GM23248 (cell line): ENCODE results near the gene CRIP1. TPM values are rescaled to one million over a fixed set of nuclear protein-coding genes. Genes with fewer than 3 reads are reported as not detected.

Source experiments
- DNase-seq: peaks from one replicate; pipeline ENCODE4 v3.0.0-alpha.2; 2015
- H2AFZ ChIP-seq: fragments of 200-600 bp; sonication (generic); 2 replicates; pipeline ENCODE4 v1.6.1; 2016; ENCODE audit warnings: antibody characterized with exemption
- H3F3A ChIP-seq: fragments of 200-600 bp; sonication (generic); 2 replicates; pipeline ENCODE4 v1.6.1; 2016; ENCODE audit warnings: mild to moderate bottlenecking, antibody characterized with exemption, mixed run types; ENCODE audit not compliant: insufficient read depth
- H3K27ac ChIP-seq: fragments of 200-600 bp; sonication (generic); 2 replicates; pipeline ENCODE4 v1.5.1; 2016; ENCODE audit warnings: mild to moderate bottlenecking
- H3K27me3 ChIP-seq: fragments of 200-600 bp; sonication (generic); replicated peaks from 2 replicates; pipeline ENCODE4 v1.6.1; 2016; ENCODE audit warnings: mild to moderate bottlenecking; ENCODE audit not compliant: insufficient read depth
- H3K36me3 ChIP-seq: fragments of 200-600 bp; sonication (generic); 2 replicates; pipeline ENCODE4 v1.6.1; 2016; ENCODE audit warnings: low read depth, mild to moderate bottlenecking
- H3K4me1 ChIP-seq: fragments of 200-600 bp; sonication (generic); 2 replicates; pipeline ENCODE4 v1.6.1; 2016; ENCODE audit warnings: mild to moderate bottlenecking; ENCODE audit not compliant: insufficient read depth
- H3K4me2 ChIP-seq: fragments of 200-600 bp; sonication (generic); one replicate; pipeline ENCODE4 v1.6.1; 2016; ENCODE audit warnings: mild to moderate bottlenecking; ENCODE audit not compliant: unreplicated experiment
- H3K4me3 ChIP-seq: fragments of 200-600 bp; sonication (generic); 2 replicates; pipeline ENCODE4 v1.5.1; 2016; ENCODE audit warnings: mild to moderate bottlenecking
- H3K79me2 ChIP-seq: fragments of 200-600 bp; sonication (generic); 2 replicates; pipeline ENCODE4 v1.6.1; 2016; ENCODE audit warnings: mild to moderate bottlenecking; ENCODE audit not compliant: insufficient read depth
- H3K9ac ChIP-seq: fragments of 200-600 bp; sonication (generic); 2 replicates; pipeline ENCODE4 v1.6.1; 2016; ENCODE audit warnings: mild to moderate bottlenecking
- H3K9me2 ChIP-seq: fragments of 200-600 bp; sonication (generic); 2 replicates; pipeline ENCODE4 v1.6.1; 2016; ENCODE audit warnings: mixed run types, mild to moderate bottlenecking, moderate library complexity; ENCODE audit not compliant: insufficient read depth
- H3K9me3 ChIP-seq: fragments of 200-600 bp; sonication (generic); one replicate; pipeline ENCODE4 v1.6.1; 2017; ENCODE audit warnings: low read depth
- H4K20me1 ChIP-seq: fragments of 200-600 bp; sonication (generic); 2 replicates; pipeline ENCODE4 v1.6.0; 2016; ENCODE audit not compliant: insufficient read depth
- EZH2 ChIP-seq: fragments of 200-600 bp; sonication (generic); IDR thresholded peaks from 2 replicates; pipeline ENCODE4 v1.6.1; 2018; ENCODE audit warnings: antibody characterized with exemption, mild to moderate bottlenecking; ENCODE audit not compliant: insufficient read depth, poor library complexity, severe bottlenecking
- EZH2phosphoT487 ChIP-seq: fragments of 200-600 bp; sonication (generic); IDR thresholded peaks from 2 replicates; pipeline ENCODE4 v1.6.1; 2018; ENCODE audit warnings: antibody characterized with exemption, moderate library complexity, mild to moderate bottlenecking, low read depth; ENCODE audit not compliant: insufficient read depth
- WGBS, 2 experiments: methylation state at CpG; one replicate each; pipeline ENCODE4 v1.1.6; 2015 to 2017; ENCODE audit warnings: low lambda C conversion rate in 2 of 2, low coverage in 1 of 2; ENCODE audit errors: missing lambda C conversion rate in 2 of 2; 5-methylcytosine and 5-hydroxymethylcytosine counted together
- in situ Hi-C: fragments of 300-500 bp; cut with MboI; formaldehyde crosslinking; loops from 2 replicates; pipeline ENCODE4 v1.15.0; 2020
- polyA plus RNA-seq: library from polyadenylated mRNA; unstranded; fragments of >200 nt; fragmentation: Nextera tagmentation; extraction: Ambion mirVana; gene quantifications from 2 replicates; pipeline ENCODE4 v1.2.1, GENCODE V29; 2016
- total RNA-seq: library from RNA; depleted of rRNA; stranded (reverse); fragments of >200 nt; shearing (Covaris generic); gene quantifications from 2 replicates; pipeline ENCODE4 v1.2.3, GENCODE V29; 2014

Gene CRIP1
- total and polyA plus RNA-seq, 2 experiments from 2014 or later: 12.3 to 32.7 TPM

DNA sequence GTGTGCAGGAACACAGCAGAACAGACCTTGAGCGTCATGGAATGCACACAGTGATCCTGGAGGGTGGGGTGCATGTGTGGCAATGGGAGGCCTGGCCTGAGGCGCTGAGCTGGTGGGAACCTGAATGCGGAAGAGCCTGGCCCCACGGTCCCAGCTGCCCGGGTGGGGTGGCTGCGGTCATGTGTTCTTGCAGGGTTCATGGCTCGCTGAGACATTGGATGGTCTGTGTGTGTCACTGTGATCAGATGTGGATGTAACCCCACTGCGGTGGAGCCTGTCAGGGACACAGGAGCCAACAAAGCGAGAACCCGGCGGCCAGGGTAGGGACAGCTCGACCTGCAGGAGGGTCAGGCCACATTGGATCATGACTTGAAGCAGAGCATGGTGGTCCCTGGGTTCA, 43.9 kb upstream of the CRIP1 start:
- no peaks in the 10 kb centered on the region for H3K9me2 ChIP-seq

DNA sequence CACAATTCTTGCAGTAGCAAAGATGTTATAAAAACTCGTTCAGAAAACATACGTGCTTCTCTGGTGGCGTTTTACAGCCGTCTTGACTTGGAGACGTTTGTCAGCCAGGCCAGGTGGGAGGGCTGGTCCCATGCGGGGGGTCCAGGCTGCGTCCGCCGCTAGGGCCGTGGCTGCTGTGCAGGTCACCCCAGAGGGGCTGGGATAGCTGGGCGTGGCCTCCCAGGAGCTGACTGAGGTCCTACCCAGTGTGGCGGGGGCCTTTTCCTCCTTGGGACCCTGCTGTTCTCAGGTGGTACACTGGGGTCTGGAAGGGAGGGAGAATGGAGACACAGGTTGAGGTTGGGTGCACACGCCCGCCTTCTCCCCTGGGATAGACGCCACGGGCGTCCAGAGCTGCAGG, 41.8 kb upstream of the CRIP1 start:
- H3F3A ChIP-seq: no peaks in the 10 kb centered on the region
- H3K79me2 ChIP-seq: peaks cover 27% of the 10 kb centered on the region; the same call in 1 of the 2 replicates
- no peak overlapping the region for H3K4me2 ChIP-seq
- H3K4me1 ChIP-seq: no peaks in the 10 kb centered on the region
- no peak overlapping the region for H3K27ac ChIP-seq
- H2AFZ ChIP-seq: no peak overlapping the region
- 87 to 88% methylated on average over 17 of the region's 17 CpGs for WGBS, 2 experiments
- H3K4me3 ChIP-seq: no peak overlapping the region
- no peaks in the 10 kb centered on the region for H3K9me2 ChIP-seq
- no peaks in the 10 kb centered on the region for H4K20me1 ChIP-seq
- H3K9ac ChIP-seq: no peak overlapping the region
- DNase-seq: no peak
- H3K9me3 ChIP-seq: no peaks in the 10 kb centered on the region
- H3K27me3 ChIP-seq: no peaks in the 10 kb centered on the region
- no peaks in the 10 kb centered on the region for H3K36me3 ChIP-seq
- TF ChIP-seq EZH2: no peak
- in situ Hi-C loops: no loop called here

More for the DNA sequence above, 43.9 kb upstream of the CRIP1 start:
- Histone ChIP-seq H3K9ac (no peak overlapping the region), H3K36me3 (no peaks in the 10 kb centered on the region), H3K27ac (no peak overlapping the region), H3K27me3 (no peaks in the 10 kb centered on the region), H3F3A (no peaks in the 10 kb centered on the region), H2AFZ (no peak overlapping the region), H3K4me3 (no peak overlapping the region), H3K79me2 (peaks cover 40% of the 10 kb centered on the region), H3K4me2 (no peak overlapping the region), H3K4me1 (no peaks in the 10 kb centered on the region), H3K9me3 (no peaks in the 10 kb centered on the region), H4K20me1 (no peaks in the 10 kb centered on the region)
- TF ChIP-seq EZH2 (no peak), EZH2phosphoT487 (no peak)
- no peak for DNase-seq
- in situ Hi-C loops: no loop called here
- WGBS, 2 experiments: 84% methylated on average over 12 of the region's 12 CpGs

DNA sequence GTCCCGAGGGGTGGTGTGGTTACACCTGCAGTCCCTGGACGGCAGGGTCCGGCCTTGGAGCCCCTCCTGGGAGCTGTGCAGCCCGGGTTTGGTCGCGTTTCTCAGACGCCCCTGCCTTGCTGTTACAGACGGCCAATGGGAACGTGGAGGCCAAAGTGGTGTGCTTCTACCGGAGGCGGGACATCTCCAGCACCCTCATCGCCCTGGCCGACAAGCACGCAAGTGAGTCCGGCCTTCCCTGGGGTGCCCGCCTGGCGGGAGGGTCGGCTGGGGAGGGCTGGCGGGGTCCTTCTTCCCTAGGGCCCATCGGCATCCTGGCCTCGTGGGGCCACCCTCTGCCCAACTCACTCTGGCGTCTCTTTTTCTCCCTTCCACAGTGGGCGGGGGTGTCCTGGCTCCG, 41.4 kb upstream of the CRIP1 start:
- Histone ChIP-seq H3K36me3 (no peaks in the 10 kb centered on the region; the same call in 1 of the 2 replicates), H3K4me3 (no peak overlapping the region), H2AFZ (no peak overlapping the region), H3K27ac (no peak overlapping the region), H3K27me3 (no peaks in the 10 kb centered on the region), H4K20me1 (no peaks in the 10 kb centered on the region), H3K4me2 (no peak overlapping the region), H3K9ac (no peak overlapping the region), H3K4me1 (no peaks in the 10 kb centered on the region), H3K79me2 (peaks cover 23% of the 10 kb centered on the region; the same call in 1 of the 2 replicates), H3K9me2 (no peaks in the 10 kb centered on the region), H3F3A (no peaks in the 10 kb centered on the region), H3K9me3 (no peaks in the 10 kb centered on the region)
- no peak for DNase-seq
- TF ChIP-seq EZH2: no peak
- TF ChIP-seq EZH2phosphoT487: no peak
- in situ Hi-C loops: no loop called here
- WGBS, 2 experiments: 85 to 91% methylated on average over 13 to 24 of the region's 24 CpGs

DNA sequence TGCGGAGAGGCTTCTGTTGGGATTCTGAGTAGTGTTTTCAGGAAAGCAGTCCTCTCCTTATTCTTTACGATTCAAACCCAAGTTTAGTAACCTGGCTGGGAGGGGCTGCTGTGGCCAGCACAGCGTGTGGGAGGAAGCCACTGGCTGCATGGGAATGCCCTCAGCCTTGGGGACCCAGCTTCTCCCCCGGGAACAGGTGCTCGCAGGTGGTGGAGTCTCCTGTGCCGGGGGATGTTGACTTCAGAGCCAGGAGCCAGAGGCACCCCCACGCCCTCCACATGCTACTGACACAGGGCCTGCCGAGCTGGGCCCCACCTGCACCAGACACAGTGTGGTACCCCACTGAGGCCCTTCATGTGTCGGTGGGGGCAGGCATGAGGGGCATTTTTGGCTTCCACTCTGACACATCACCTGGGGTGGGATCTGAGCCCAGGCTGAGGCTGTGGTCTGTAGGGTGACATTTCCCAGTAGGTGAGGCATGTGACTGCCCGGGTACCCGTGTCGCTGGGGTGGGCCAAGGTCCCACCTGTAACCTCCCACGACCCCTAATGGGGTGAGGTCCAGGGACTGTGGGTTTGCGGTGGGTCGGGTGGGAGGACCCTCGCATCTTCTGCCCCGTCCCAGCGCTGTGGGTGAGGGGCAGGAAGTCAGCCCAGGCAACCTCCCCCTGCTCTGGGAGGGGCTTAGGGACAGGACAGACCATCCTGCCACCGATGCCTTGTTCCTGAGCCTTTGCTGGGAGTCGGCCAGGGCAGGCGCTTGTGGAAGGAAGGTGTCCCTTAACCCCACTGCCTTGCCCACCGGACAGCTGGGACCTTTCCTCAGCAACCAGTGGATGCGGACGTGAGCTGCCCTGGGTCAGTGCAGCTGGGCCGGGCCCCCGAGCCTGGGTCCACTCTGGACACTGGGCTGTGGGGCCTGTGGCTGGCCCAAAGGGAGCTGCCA, 40.5 kb upstream of the CRIP1 start:
- no peaks in the 10 kb centered on the region for H3K4me1 ChIP-seq
- no peaks in the 10 kb centered on the region for H4K20me1 ChIP-seq
- H3K27me3 ChIP-seq: no peaks in the 10 kb centered on the region
- H3K27ac ChIP-seq: no peak overlapping the region
- WGBS, 2 experiments: 93 to 95% methylated on average over 24 to 25 of the region's 26 CpGs
- in situ Hi-C loops: no loop called here
- H3K79me2 ChIP-seq: peaks cover 15% of the 10 kb centered on the region; the same call in 1 of the 2 replicates
- H3K36me3 ChIP-seq: no peaks in the 10 kb centered on the region; the same call in 1 of the 2 replicates
- H3K9me3 ChIP-seq: no peaks in the 10 kb centered on the region
- no peak overlapping the region for H3K4me3 ChIP-seq
- no peaks in the 10 kb centered on the region for H3F3A ChIP-seq
- no peak for DNase-seq
- no peak for TF ChIP-seq EZH2
- no peak overlapping the region for H3K9ac ChIP-seq
- H3K4me2 ChIP-seq: no peak overlapping the region
- no peaks in the 10 kb centered on the region for H3K9me2 ChIP-seq
- H2AFZ ChIP-seq: no peak overlapping the region
